ENCODE results near the gene C12orf42. TPM values are rescaled to one million over a fixed set of nuclear protein-coding genes. Genes with fewer than 3 reads are reported as not detected.

The C12orf42 gene
- total RNA-seq, 6 donors from 2014 or later = not detected

DNA sequence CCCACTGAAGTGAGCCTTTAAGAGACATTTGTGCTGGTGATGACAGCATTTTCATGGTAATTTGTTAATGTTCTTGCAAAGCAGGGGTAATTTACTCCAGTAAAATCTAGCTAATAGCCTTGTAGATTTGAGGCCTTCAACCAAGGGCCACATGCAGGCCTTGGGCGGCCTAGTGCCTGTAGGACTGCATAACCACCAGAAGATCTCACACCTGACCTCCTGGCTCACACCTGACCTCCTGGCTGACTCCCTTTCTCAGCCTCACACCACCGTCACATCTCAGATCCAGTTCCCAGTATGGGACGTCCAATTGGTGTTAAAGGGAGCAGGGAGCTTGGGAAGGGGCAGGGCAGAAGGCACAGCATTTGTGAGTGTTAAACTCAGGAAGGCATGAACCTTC lies 26.9 kb downstream of the C12orf42 start:
- no peak for ATAC-seq (ENCODE audit: low FRiP score in 2 of 2)
- Histone ChIP-seq H3K4me3 (no peak overlapping the region), H3K36me3 (no peaks in the 10 kb centered on the region), H3K27ac (no peak overlapping the region), H3K4me1 (no peaks in the 10 kb centered on the region), H3K27me3 (no peaks in the 10 kb centered on the region), H3K9me3 (peaks cover 0 to 3% (median 0%) of the 10 kb centered on the region in 4 donors)
- 65 to 67% methylated on average over 3 of the region's 3 CpGs for WGBS, 2 donors
- TF ChIP-seq POLR2AphosphoS5 (IDR thresholded peaks at IDR 0.05) = no peak
- no peak for TF ChIP-seq POLR2A (IDR thresholded peaks at IDR 0.05)
- no peak for TF ChIP-seq EP300 (IDR thresholded peaks at IDR 0.05)
- TF ChIP-seq, protein P1, sequence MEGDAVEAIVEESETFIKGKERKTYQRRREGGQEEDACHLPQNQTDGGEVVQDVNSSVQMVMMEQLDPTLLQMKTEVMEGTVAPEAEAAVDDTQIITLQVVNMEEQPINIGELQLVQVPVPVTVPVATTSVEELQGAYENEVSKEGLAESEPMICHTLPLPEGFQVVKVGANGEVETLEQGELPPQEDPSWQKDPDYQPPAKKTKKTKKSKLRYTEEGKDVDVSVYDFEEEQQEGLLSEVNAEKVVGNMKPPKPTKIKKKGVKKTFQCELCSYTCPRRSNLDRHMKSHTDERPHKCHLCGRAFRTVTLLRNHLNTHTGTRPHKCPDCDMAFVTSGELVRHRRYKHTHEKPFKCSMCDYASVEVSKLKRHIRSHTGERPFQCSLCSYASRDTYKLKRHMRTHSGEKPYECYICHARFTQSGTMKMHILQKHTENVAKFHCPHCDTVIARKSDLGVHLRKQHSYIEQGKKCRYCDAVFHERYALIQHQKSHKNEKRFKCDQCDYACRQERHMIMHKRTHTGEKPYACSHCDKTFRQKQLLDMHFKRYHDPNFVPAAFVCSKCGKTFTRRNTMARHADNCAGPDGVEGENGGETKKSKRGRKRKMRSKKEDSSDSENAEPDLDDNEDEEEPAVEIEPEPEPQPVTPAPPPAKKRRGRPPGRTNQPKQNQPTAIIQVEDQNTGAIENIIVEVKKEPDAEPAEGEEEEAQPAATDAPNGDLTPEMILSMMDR (IDR thresholded peaks at IDR 0.05) = no peak
- no peak for DNase-seq

DNA sequence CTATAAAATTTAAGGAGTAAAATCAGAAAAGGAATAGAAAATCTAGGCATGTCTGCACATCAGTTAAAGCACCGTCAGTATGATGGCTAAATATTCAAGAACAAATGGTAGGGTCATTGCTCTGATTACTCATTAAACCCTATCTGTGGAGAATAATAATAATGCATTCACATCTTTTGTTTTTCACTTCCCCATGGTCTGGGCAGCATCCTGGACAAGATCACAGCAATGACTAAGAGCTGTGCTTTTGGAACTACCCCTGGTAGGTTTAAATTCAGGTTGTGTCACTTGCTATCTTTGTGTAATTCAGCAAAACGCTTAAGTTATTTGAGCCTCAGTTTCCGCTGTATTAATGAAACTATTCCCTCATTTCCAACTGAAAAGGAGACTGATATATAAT lies 33.1 kb downstream of the C12orf42 start:
- no peaks in the 10 kb centered on the region for H3K27me3 ChIP-seq
- TF ChIP-seq, protein P1 (IDR thresholded peaks at IDR 0.05) = no peak
- TF ChIP-seq EP300 (IDR thresholded peaks at IDR 0.05) (no peak), POLR2A (IDR thresholded peaks at IDR 0.05) (no peak), POLR2AphosphoS5 (IDR thresholded peaks at IDR 0.05) (no peak)

DNA sequence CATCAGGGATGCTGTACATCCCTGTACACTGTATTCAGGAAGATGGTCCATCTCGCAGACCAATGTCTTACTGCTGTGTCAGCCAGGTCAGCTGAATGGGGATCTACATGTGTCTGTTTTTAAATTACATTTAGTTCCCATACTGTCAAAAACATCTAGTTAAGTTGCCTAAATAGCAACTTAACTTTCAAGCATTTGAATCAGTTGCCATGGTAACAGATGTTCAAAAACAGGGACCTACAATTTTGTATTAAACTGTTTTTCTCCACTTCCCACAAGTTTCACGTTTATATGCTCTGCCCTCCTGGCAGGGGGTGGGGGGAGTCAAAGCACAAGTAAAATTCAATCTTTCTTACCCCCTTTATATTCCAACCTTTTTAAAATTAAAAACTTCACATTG lies 38.3 kb downstream of the C12orf42 start:
- Histone ChIP-seq H3K27ac (no peak overlapping the region), H3K4me1 (no peaks in the 10 kb centered on the region), H3K4me3 (no peak overlapping the region), H3K9me3 (no peaks in the 10 kb centered on the region), H3K36me3 (no peaks in the 10 kb centered on the region), H3K27me3 (no peaks in the 10 kb centered on the region)
- TF ChIP-seq POLR2AphosphoS5 (IDR thresholded peaks at IDR 0.05) (no peak), EP300 (IDR thresholded peaks at IDR 0.05) (no peak), POLR2A (IDR thresholded peaks at IDR 0.05) (no peak)
- TF ChIP-seq, protein P1 (IDR thresholded peaks at IDR 0.05) = no peak
- DNase-seq (no peak), ATAC-seq (ENCODE audit: low FRiP score in 2 of 2) (no peak)
- WGBS, 2 donors = 63 to 72% methylated on average over 2 of the region's 2 CpGs

More for the DNA sequence above, 33.1 kb downstream of the C12orf42 start:
- H3K27ac ChIP-seq = no peak overlapping the region
- peaks cover 0 to 3% (median 0%) of the 10 kb centered on the region in 4 donors for H3K9me3 ChIP-seq
- WGBS, 2 donors = 80 to 84% methylated on average over 3 of the region's 3 CpGs
- ATAC-seq (ENCODE audit: low FRiP score in 2 of 2) (no peak), DNase-seq (no peak)
- H3K4me1 ChIP-seq = no peaks in the 10 kb centered on the region
- no peaks in the 10 kb centered on the region for H3K36me3 ChIP-seq
- no peak overlapping the region for H3K4me3 ChIP-seq

DNA sequence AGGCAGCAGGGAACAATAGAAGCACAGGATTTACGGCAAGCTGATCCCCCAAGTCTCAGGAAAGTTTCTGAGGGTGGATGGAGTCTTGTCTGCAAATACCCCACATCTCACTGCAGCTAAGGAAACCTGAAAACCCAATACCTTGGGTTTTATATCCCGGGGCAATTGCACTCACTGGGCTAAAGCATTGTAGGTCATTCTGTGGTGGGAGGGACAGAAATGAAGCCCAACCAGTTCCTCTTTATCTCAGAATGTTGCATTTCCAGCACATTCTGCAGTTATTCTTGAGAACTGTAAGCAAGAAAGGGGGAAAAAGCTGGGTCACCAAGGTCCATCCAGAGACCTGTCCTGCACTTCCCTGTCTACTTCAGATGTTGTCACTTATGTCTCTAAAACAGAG lies 39.8 kb downstream of the C12orf42 start:
- Histone ChIP-seq H3K27ac (no peak overlapping the region), H3K4me3 (no peak overlapping the region), H3K36me3 (no peaks in the 10 kb centered on the region), H3K4me1 (no peaks in the 10 kb centered on the region), H3K9me3 (no peaks in the 10 kb centered on the region), H3K27me3 (no peaks in the 10 kb centered on the region)
- WGBS, 2 donors = 79 to 80% methylated on average over 2 of the region's 2 CpGs
- no peak for DNase-seq
- ATAC-seq (ENCODE audit: low FRiP score in 2 of 2) = no peak
- TF ChIP-seq POLR2A (IDR thresholded peaks at IDR 0.05) (no peak), POLR2AphosphoS5 (IDR thresholded peaks at IDR 0.05) (no peak), EP300 (IDR thresholded peaks at IDR 0.05) (no peak)
- TF ChIP-seq, protein P1 (IDR thresholded peaks at IDR 0.05) = no peak

DNA sequence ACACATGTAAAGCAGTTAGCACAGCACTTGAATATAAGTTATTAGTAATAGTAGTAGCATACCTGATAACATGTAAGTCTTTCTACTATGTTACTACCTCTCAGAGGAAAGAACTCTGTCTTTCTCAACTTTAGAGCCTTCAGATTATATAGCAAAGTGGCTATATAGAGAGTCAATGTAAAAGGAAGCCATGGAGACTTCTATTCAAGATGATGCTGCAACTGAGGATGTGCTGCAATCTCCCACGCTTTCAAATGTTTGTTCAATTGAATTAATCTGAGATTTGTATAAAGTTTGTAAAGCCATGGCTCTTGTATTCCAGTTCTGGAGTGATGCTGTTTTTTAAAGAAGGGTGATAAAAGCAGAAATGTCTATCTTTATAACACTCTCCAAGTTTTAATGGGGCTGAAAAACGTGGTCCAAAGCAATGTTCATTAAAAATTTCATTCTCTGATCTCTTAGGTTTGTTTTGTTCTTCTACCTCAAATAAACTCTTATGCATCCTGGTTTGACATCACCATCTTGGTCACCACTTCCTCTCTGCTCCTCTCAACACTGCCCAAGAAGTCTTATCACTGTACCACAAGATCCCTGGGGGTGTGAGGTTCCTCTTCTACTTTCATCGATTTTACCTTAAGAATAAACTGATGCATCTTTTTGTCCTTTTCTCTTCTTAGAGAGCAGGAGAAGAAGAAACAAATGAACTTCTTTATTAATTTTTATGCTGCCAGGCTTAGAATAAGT lies 40.6 kb downstream of the C12orf42 start:
- no peaks in the 10 kb centered on the region for H3K9me3 ChIP-seq
- H3K27ac ChIP-seq = no peak overlapping the region

More for the DNA sequence above, 40.6 kb downstream of the C12orf42 start:
- Histone ChIP-seq H3K4me3 (no peak overlapping the region), H3K27me3 (no peaks in the 10 kb centered on the region), H3K4me1 (no peaks in the 10 kb centered on the region), H3K36me3 (no peaks in the 10 kb centered on the region)
- 52 to 62% methylated on average over 3 of the region's 3 CpGs for WGBS, 2 donors
- no peak for TF ChIP-seq POLR2AphosphoS5 (IDR thresholded peaks at IDR 0.05)
- TF ChIP-seq POLR2A (IDR thresholded peaks at IDR 0.05) = no peak
- TF ChIP-seq, protein P1 (IDR thresholded peaks at IDR 0.05) = no peak
- no peak for TF ChIP-seq EP300 (IDR thresholded peaks at IDR 0.05)
- ATAC-seq (ENCODE audit: low FRiP score in 2 of 2) = no peak
- DNase-seq = no peak

Data from upper lobe of left lung (tissue), 6 donors.